COR-L47 (cell line): ENCODE results near the gene RAD1.

Experiments used
- DNase-seq: peaks from one replicate; lab custom pipeline; 2025; lab: John Stamatoyannopoulos, UW

RAD1 gene

DNA sequence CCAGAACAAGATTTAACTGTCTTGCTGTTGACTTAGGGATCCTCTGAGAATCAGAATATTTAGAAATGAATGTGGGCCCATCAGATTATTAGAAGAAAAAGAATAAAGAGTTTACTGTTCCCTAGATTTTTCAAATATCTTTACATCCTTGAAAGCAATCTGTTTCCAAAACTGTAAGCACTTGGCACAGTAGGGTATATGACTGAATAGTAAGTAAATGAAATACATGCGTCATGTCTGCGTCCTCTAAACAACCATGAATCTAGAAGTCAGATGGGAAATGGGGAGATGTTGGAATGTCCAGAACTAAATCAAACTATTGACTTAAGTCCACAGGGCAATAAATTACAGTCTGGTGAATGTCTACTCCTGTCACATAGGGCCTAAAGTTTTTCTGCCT lies 50.2 kb downstream of the RAD1 start:
- DNase-seq = no peak

- no peak for DNase-seq
Measured at GRCh38 chr5:34863946-34864345, 51.4 kb downstream of the RAD1 start.

DNA sequence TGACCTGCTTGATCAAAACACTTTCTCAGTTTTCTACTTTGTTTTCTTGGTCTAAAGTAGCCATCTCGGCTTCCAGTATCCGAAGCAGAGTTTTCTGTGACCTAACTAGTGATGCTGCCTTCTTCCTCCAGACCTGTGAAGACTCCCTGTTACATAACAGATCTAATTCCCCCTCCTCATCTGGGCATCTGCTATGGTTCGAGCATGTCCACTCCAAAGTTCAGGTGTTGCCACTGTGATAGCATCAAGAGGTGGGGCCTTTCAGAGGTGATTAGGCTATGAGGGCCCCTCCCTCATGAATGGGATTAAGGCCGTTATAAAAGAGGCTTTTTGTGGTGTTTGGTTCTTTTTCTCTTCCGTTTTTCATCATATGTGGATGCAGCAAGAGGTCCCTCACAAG lies 56.1 kb downstream of the RAD1 start:
- DNase-seq = no peak

DNA sequence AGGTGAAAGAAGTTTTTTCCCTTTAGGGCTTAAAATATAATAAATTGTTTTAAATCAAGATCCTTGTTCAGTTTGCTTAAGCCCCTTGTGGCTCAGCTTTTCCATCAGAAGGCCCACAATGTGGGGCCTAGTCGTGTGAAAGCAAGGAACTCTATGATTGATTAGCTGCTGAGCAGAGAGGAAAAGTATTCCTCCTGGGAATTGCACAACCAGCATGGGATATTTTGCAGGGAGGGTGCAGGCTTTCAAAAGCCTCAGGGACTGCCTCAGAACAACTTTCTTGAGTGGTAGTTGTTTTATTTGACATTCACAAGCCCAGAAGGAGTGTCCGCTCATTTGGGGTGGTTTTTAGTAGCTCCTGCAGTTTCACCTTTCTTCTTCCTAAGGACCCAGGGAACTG lies 56.5 kb downstream of the RAD1 start:
- DNase-seq = no peak

DNA sequence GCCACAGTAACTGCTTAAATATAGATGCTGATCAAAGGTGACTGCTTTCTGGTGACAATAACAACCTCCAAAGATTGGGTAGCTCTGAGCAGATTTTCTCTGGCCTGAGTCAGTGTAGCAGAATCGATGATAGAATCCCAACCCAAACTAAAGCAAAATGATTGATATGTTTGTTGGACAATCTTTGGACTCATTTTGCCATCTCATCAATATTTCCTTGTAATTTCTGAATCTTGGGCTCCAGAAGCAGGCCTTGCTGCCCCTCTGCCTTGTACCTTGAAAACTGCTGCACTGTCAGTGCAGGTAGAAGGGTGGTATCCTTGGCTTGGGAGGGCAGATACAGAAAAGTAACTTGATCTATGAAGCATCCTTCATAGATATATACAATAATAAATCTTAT lies 57.4 kb downstream of the RAD1 start:
- no peak for DNase-seq

DNA sequence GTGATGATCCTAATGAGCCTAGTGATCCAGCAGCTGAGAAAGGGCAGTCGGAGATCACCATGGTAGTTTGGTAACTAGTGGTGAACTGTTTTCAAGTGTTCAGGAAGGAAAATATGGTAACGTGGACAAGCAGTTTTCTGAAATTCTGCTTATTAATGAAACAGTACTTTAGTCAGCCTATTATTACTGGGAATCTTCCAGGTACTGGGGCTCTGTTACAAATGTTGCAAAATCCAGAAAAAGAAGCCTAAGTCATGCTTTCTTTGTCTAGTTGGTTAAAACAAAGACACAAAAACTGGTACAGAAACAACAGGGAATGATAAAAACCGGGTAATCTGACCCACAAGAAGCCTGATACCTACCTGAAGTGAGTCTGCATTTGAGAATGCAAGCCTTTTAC lies 58.1 kb downstream of the RAD1 start:
- DNase-seq = no peak
